PFSK-1 (cell line): ENCODE measurements around the gene GPR158.

Experiments used
- POLR2AphosphoS5 ChIP-seq: IDR thresholded peaks from 2 replicates; pipeline ENCODE4 v1.6.1; 2012; ENCODE audit warnings: low read depth, mild to moderate bottlenecking, control low read depth, low read length, moderate library complexity
- REST ChIP-seq, 2 experiments: IDR thresholded peaks; 2 replicates each; pipeline versions ENCODE4 v1.6.1 to v1.8.0; 2011 to 2012; ENCODE audit warnings: low read depth in 2 of 2, low read length in 2 of 2, control low read depth in 1 of 2, inconsistent platforms in 1 of 2, mild to moderate bottlenecking in 1 of 2, moderate library complexity in 1 of 2; ENCODE audit not compliant: insufficient read depth in 1 of 2

GRCh38 chr10:25220156-25220555, 45.4 kb downstream of the GPR158 start:
- TF ChIP-seq REST (IDR thresholded peaks at IDR 0.05; ENCODE audit: insufficient read depth in 1 of 2, low read depth in 2 of 2, low read length in 2 of 2) (no peak), POLR2AphosphoS5 (no peak)
